T-cell (primary cell): Measurements from ENCODE around the gene ALDH2. TPM values are rescaled to one million over a fixed set of nuclear protein-coding genes. Genes with fewer than 3 reads are reported as not detected.

Experiments used
- ATAC-seq, 4 experiments: fragments of 200-7000 bp in 3 of 4; fragments of 150-1000 bp in 1 of 4; cut with Tn5 transposase; replicated peaks in 1 of 4; 1 replicate in 3 of 4; 2 replicates in 1 of 4; pipeline ENCODE4 v1.10.0; 2021; ENCODE audit warnings: moderate library complexity in 3 of 4, mild to moderate bottlenecking in 2 of 4, moderate number of reproducible peaks in 1 of 4
- CTCF ChIA-PET, 2 donors: fragments of 300-600 bp; sonication (Branson Sonifier 250); formaldehyde crosslinking; loops; one replicate each; lab custom pipeline; 2022; ENCODE audit warnings: antibody characterized with exemption in 2 of 2; lab: Charles Lee
- POLR2A ChIA-PET, 2 donors: fragments of 300-600 bp; sonication (Branson Sonifier 250); formaldehyde crosslinking; loops; one replicate each; lab custom pipeline; 2022; ENCODE audit warnings: antibody characterized with exemption in 2 of 2; lab: Charles Lee
- DNase-seq, 35 experiments: peaks; one replicate each; pipeline versions ENCODE4 v3.0.0 to v3.0.0-alpha.2; 2013 to 2023
- H3K27ac ChIP-seq: one replicate; pipeline ENCODE4 v1.5.1; 2013; ENCODE audit warnings: low read length
- H3K27me3 ChIP-seq, 2 experiments: replicated peaks in 1 of 2; 1 replicate in 1 of 2; 2 replicates in 1 of 2; pipeline versions ENCODE4 v1.6.1 to v1.7.0; 2013; ENCODE audit warnings: low read length in 1 of 2, mixed read lengths in 1 of 2; ENCODE audit not compliant: control insufficient read depth in 2 of 2, insufficient read depth in 2 of 2; ENCODE audit errors: extremely low read depth in 1 of 2
- H3K36me3 ChIP-seq, 2 donors: 1 replicate in 1 of 2; 2 replicates in 1 of 2; pipeline versions ENCODE4 v1.6.1 to v1.7.0; 2013; ENCODE audit warnings: low read length in 1 of 2; ENCODE audit not compliant: control insufficient read depth in 2 of 2, insufficient read depth in 1 of 2; ENCODE audit errors: extremely low read depth in 1 of 2
- H3K4me1 ChIP-seq, 2 experiments: 1 replicate in 1 of 2; 2 replicates in 1 of 2; pipeline versions ENCODE4 v1.6.1 to v1.7.0; 2013; ENCODE audit warnings: low read length in 2 of 2, mixed read lengths in 1 of 2; ENCODE audit not compliant: insufficient read depth in 2 of 2, control insufficient read depth in 1 of 2; ENCODE audit errors: extremely low read depth in 1 of 2
- H3K4me3 ChIP-seq, 2 donors: 1 replicate in 1 of 2; 2 replicates in 1 of 2; pipeline versions ENCODE4 v1.5.1 to v1.7.0; 2013; ENCODE audit warnings: mild to moderate bottlenecking in 2 of 2, low read length in 1 of 2, moderate library complexity in 1 of 2; ENCODE audit not compliant: control insufficient read depth in 1 of 2; ENCODE audit errors: extremely low read depth in 1 of 2
- H3K9me3 ChIP-seq: 2 replicates; pipeline ENCODE4 v1.7.0; 2013
- H3K27ac Mint-ChIP-seq, 2 donors: one replicate each; pipeline ENCODE4 v1.8.0; 2020 to 2021; ENCODE audit warnings: mild to moderate bottlenecking in 2 of 2, mixed read lengths in 2 of 2
- H3K27me3 Mint-ChIP-seq, 2 donors: one replicate each; pipeline ENCODE4 v1.8.0; 2021 to 2022; ENCODE audit warnings: mixed read lengths in 2 of 2
- H3K36me3 Mint-ChIP-seq: one replicate; pipeline ENCODE4 v1.8.0; 2021; ENCODE audit warnings: mixed read lengths
- H3K4me1 Mint-ChIP-seq, 3 donors: one replicate each; pipeline ENCODE4 v1.8.0; 2020 to 2022; ENCODE audit warnings: mixed read lengths in 3 of 3, mild to moderate bottlenecking in 1 of 3
- H3K4me3 Mint-ChIP-seq, 3 donors: one replicate each; pipeline ENCODE4 v1.8.0; 2020 to 2022; ENCODE audit warnings: mild to moderate bottlenecking in 3 of 3, mixed read lengths in 3 of 3, moderate library complexity in 3 of 3
- H3K9me3 Mint-ChIP-seq, 3 donors: one replicate each; pipeline ENCODE4 v1.8.0; 2020 to 2022; ENCODE audit warnings: mixed read lengths in 3 of 3
- WGBS: methylation state at CpG from one replicate; pipeline ENCODE4 v1.1.5; 2013; ENCODE audit warnings: missing lambda C conversion rate; ENCODE audit not compliant: insufficient coverage; 5-methylcytosine and 5-hydroxymethylcytosine counted together
- total RNA-seq, 35 experiments: library from RNA in 6 of 35; stranded (reverse) in 6 of 35; fragments of 120-200 nt in 1 of 35; gene quantifications; one replicate each; pipeline versions ENCODE4 v1.2.1 to v1.2.4 and lab custom pipeline; 2013 to 2026

ALDH2 gene
- total RNA-seq, 5 donors from 2014 or later (not counting 1 experiment from before 2014, with no cell fraction given), result 1.3 to 3.5 (median 2.5) TPM

- Histone ChIP-seq H3K4me1 (peaks cover 0 to 11% of the 10 kb centered on the region in 2 experiments), H3K4me3 (no peak overlapping the region), H3K27ac (no peak overlapping the region), H3K9me3 (no peaks in the 10 kb centered on the region), H3K27me3 (peaks cover 0 to 40% of the 10 kb centered on the region in 2 experiments), H3K36me3 (no peaks in the 10 kb centered on the region)
- ATAC-seq, result no peak
- no peaks in the 10 kb centered on the region for H3K36me3 Mint-ChIP-seq
- DNase-seq, result no peak
- CTCF ChIA-PET, result interaction anchor here in 1 of 2 donors (0.7 kb wide), 1 partner anchor 583 kb away, joined by 4 read pairs; no protein-coding TSS in a partner anchor
- no peaks in the 10 kb centered on the region for H3K9me3 Mint-ChIP-seq
- no peak overlapping the region for H3K4me3 Mint-ChIP-seq
- H3K27ac Mint-ChIP-seq, result no peak overlapping the region
- peaks cover 17 to 34% of the 10 kb centered on the region in 2 donors for H3K27me3 Mint-ChIP-seq
- 81% methylated on average over 5 of the region's 8 CpGs for WGBS
- POLR2A ChIA-PET, result no interaction called here
- H3K4me1 Mint-ChIP-seq, result peaks cover 11 to 18% (median 11%) of the 10 kb centered on the region in 3 donors
These were observed 2.9 kb downstream of the ALDH2 start for GRCh38 chr12:111769599-111769998.

GRCh38 chr12:111773801-111774551 lies 7.2 kb downstream of the ALDH2 start:
- 79% methylated on average over 12 of the region's 17 CpGs for WGBS
- Mint-ChIP-seq H3K27me3 (peaks cover 0 to 13% of the 10 kb centered on the region in 2 donors), H3K36me3 (no peaks in the 10 kb centered on the region), H3K27ac (no peak overlapping the region), H3K9me3 (no peaks in the 10 kb centered on the region), H3K4me1 (peaks cover 0 to 7% (median 6%) of the 10 kb centered on the region in 3 donors), H3K4me3 (no peak overlapping the region)
- POLR2A ChIA-PET, result no interaction called here
- CTCF ChIA-PET, result interaction anchor here in 1 of 2 donors (0.6 kb wide), 1 partner anchor 10 kb away, joined by 7 read pairs; no protein-coding TSS in a partner anchor
- no peaks in the 10 kb centered on the region for H3K9me3 ChIP-seq
- H3K4me3 ChIP-seq, result no peak overlapping the region
- H3K27ac ChIP-seq, result no peak overlapping the region
- H3K27me3 ChIP-seq, result peaks cover 0 to 24% of the 10 kb centered on the region in 2 experiments
- H3K36me3 ChIP-seq, result no peaks in the 10 kb centered on the region
- no peak for DNase-seq
- ATAC-seq, result no peak
- peaks cover 0 to 6% of the 10 kb centered on the region in 2 experiments for H3K4me1 ChIP-seq

- 29% methylated on average over 8 of the region's 15 CpGs for WGBS
- ChIA-PET CTCF (no interaction called here), POLR2A (no interaction called here)
- Histone ChIP-seq H3K36me3 (no peaks in the 10 kb centered on the region), H3K27me3 (peaks cover 0 to 18% of the 10 kb centered on the region in 2 experiments), H3K9me3 (no peaks in the 10 kb centered on the region), H3K4me1 (peaks cover 0 to 6% of the 10 kb centered on the region in 2 experiments), H3K4me3 (no peak overlapping the region), H3K27ac (no peak overlapping the region)
- no peaks in the 10 kb centered on the region for H3K36me3 Mint-ChIP-seq
- peak overlapping the region in 1 of 2 donors; percentile 71 for H3K27ac Mint-ChIP-seq
- ATAC-seq (no peak), DNase-seq (peak in 10 of 35 experiments; percentile 7 to 60 (median 17))
- H3K4me1 Mint-ChIP-seq, result peaks cover 0 to 7% (median 6%) of the 10 kb centered on the region in 3 donors
- no peaks in the 10 kb centered on the region for H3K9me3 Mint-ChIP-seq
- H3K4me3 Mint-ChIP-seq, result no peak overlapping the region
- H3K27me3 Mint-ChIP-seq, result peaks cover 0 to 9% of the 10 kb centered on the region in 2 donors
These were observed 8.8 kb downstream of the ALDH2 start for GRCh38 chr12:111775205-111776193.

GRCh38 chr12:111776836-111777344 lies 10.2 kb downstream of the ALDH2 start:
- POLR2A ChIA-PET, result interaction anchor here in 1 of 2 donors (0.7 kb wide), 1 partner anchor 971 kb away, joined by 3 read pairs; no protein-coding TSS in a partner anchor
- H3K4me3 ChIP-seq, result no peak overlapping the region
- CTCF ChIA-PET, result no interaction called here
- Mint-ChIP-seq H3K27ac (no peak overlapping the region), H3K36me3 (peaks cover 2% of the 10 kb centered on the region), H3K9me3 (no peaks in the 10 kb centered on the region), H3K4me3 (no peak overlapping the region), H3K27me3 (peaks cover 0 to 9% of the 10 kb centered on the region in 2 donors), H3K4me1 (peaks cover 0 to 7% (median 6%) of the 10 kb centered on the region in 3 donors)
- peaks cover 0 to 18% of the 10 kb centered on the region in 2 experiments for H3K27me3 ChIP-seq
- no peak for ATAC-seq
- no peaks in the 10 kb centered on the region for H3K9me3 ChIP-seq
- no peak for DNase-seq
- peaks cover 0 to 6% of the 10 kb centered on the region in 2 experiments for H3K4me1 ChIP-seq
- WGBS, result 61% methylated on average over 3 of the region's 3 CpGs
- no peak overlapping the region for H3K27ac ChIP-seq
- H3K36me3 ChIP-seq, result no peaks in the 10 kb centered on the region

GRCh38 chr12:111777345-111778045 lies 10.8 kb downstream of the ALDH2 start:
- H3K36me3 Mint-ChIP-seq, result peaks cover 4% of the 10 kb centered on the region
- DNase-seq (no peak), ATAC-seq (no peak)
- ChIA-PET CTCF (no interaction called here), POLR2A (interaction anchor here in 1 of 2 donors (0.7 kb wide), 1 partner anchor 970 kb away, joined by 3 read pairs; no protein-coding TSS in a partner anchor)
- no peak overlapping the region for H3K4me3 Mint-ChIP-seq
- Histone ChIP-seq H3K27ac (no peak overlapping the region), H3K4me1 (peaks cover 0 to 6% of the 10 kb centered on the region in 2 experiments), H3K27me3 (peaks cover 0 to 18% of the 10 kb centered on the region in 2 experiments), H3K36me3 (no peaks in the 10 kb centered on the region), H3K4me3 (no peak overlapping the region), H3K9me3 (no peaks in the 10 kb centered on the region)
- no peak overlapping the region for H3K27ac Mint-ChIP-seq
- H3K9me3 Mint-ChIP-seq, result no peaks in the 10 kb centered on the region
- peaks cover 0 to 9% of the 10 kb centered on the region in 2 donors for H3K27me3 Mint-ChIP-seq
- 80% methylated on average over 15 of the region's 16 CpGs for WGBS
- H3K4me1 Mint-ChIP-seq, result peaks cover 0 to 7% (median 6%) of the 10 kb centered on the region in 3 donors
